Measurements from ENCODE around the gene PEPD.

PEPD gene

GRCh38 chr19:33373453-33374235, 147.9 kb downstream of the PEPD start, which contains the start of gene CEBPG:
Gene CEBPG (plus strand): TSS chr19:33373709. CDS start chr19:33379240, 5,531 bp downstream.
- Mint-ChIP-seq H3K4me3 (peak within 1 kb of the TSS; percentile 87), H3K4me1 (ENCODE audit: low read depth) (peaks cover 34% of the 10 kb centered on the region), H3K27ac (peak within 1 kb of the TSS; percentile 72), H3K27me3 (ENCODE audit: low read depth) (peaks cover 3% of the 10 kb centered on the region), H3K36me3 (ENCODE audit: low read depth) (peaks cover 11% of the 10 kb centered on the region), H3K9me3 (no peaks in the 10 kb centered on the region)

- Mint-ChIP-seq H3K4me3 (no peak overlapping the region), H3K9me3 (no peaks in the 10 kb centered on the region), H3K36me3 (ENCODE audit: low read depth) (peaks cover 7% of the 10 kb centered on the region), H3K4me1 (ENCODE audit: low read depth) (peaks cover 19% of the 10 kb centered on the region), H3K27me3 (ENCODE audit: low read depth) (peaks cover 23% of the 10 kb centered on the region), H3K27ac (no peak overlapping the region)
Observed at GRCh38 chr19:33370783-33371182, 150.8 kb downstream of the PEPD start.

- Mint-ChIP-seq H3K27ac (no peak overlapping the region), H3K27me3 (ENCODE audit: low read depth) (peaks cover 29% of the 10 kb centered on the region), H3K4me1 (ENCODE audit: low read depth) (peaks cover 5% of the 10 kb centered on the region), H3K4me3 (no peak overlapping the region), H3K36me3 (ENCODE audit: low read depth) (no peaks in the 10 kb centered on the region), H3K9me3 (no peaks in the 10 kb centered on the region)
Observed at GRCh38 chr19:33368074-33368864, 153.3 kb downstream of the PEPD start.

GRCh38 chr19:33366897-33367296, 154.7 kb downstream of the PEPD start:
- Mint-ChIP-seq H3K27me3 (ENCODE audit: low read depth) (peaks cover 32% of the 10 kb centered on the region), H3K4me3 (no peak overlapping the region), H3K27ac (no peak overlapping the region), H3K9me3 (no peaks in the 10 kb centered on the region), H3K36me3 (ENCODE audit: low read depth) (no peaks in the 10 kb centered on the region), H3K4me1 (ENCODE audit: low read depth) (no peaks in the 10 kb centered on the region)

- Mint-ChIP-seq H3K4me3 (no peak overlapping the region), H3K27ac (no peak overlapping the region), H3K9me3 (no peaks in the 10 kb centered on the region), H3K4me1 (ENCODE audit: low read depth) (no peaks in the 10 kb centered on the region), H3K36me3 (ENCODE audit: low read depth) (no peaks in the 10 kb centered on the region), H3K27me3 (ENCODE audit: low read depth) (peaks cover 32% of the 10 kb centered on the region)
Observed at GRCh38 chr19:33366127-33366526, 155.5 kb downstream of the PEPD start.

GRCh38 chr19:33365691-33366090, 155.9 kb downstream of the PEPD start:
- Mint-ChIP-seq H3K27me3 (ENCODE audit: low read depth) (peaks cover 32% of the 10 kb centered on the region), H3K9me3 (no peaks in the 10 kb centered on the region), H3K36me3 (ENCODE audit: low read depth) (no peaks in the 10 kb centered on the region), H3K4me1 (ENCODE audit: low read depth) (no peaks in the 10 kb centered on the region), H3K4me3 (no peak overlapping the region), H3K27ac (no peak overlapping the region)

- Mint-ChIP-seq H3K27ac (no peak overlapping the region), H3K36me3 (ENCODE audit: low read depth) (no peaks in the 10 kb centered on the region), H3K4me1 (ENCODE audit: low read depth) (no peaks in the 10 kb centered on the region), H3K9me3 (no peaks in the 10 kb centered on the region), H3K4me3 (no peak overlapping the region), H3K27me3 (ENCODE audit: low read depth) (peaks cover 29% of the 10 kb centered on the region)
Observed at GRCh38 chr19:33363476-33363875, 158.1 kb downstream of the PEPD start.

GRCh38 chr19:33362508-33363228, 158.9 kb downstream of the PEPD start:
- peaks cover 23% of the 10 kb centered on the region for H3K27me3 Mint-ChIP-seq (ENCODE audit: low read depth)
- no peak overlapping the region for H3K27ac Mint-ChIP-seq
- no peaks in the 10 kb centered on the region for H3K9me3 Mint-ChIP-seq
- no peaks in the 10 kb centered on the region for H3K4me1 Mint-ChIP-seq (ENCODE audit: low read depth)
- no peak overlapping the region for H3K4me3 Mint-ChIP-seq
- no peaks in the 10 kb centered on the region for H3K36me3 Mint-ChIP-seq (ENCODE audit: low read depth)

- H3K4me1 Mint-ChIP-seq (ENCODE audit: low read depth), result no peaks in the 10 kb centered on the region
- H3K36me3 Mint-ChIP-seq (ENCODE audit: low read depth), result no peaks in the 10 kb centered on the region
- H3K27ac Mint-ChIP-seq, result no peak overlapping the region
- H3K4me3 Mint-ChIP-seq, result no peak overlapping the region
- peaks cover 9% of the 10 kb centered on the region for H3K9me3 Mint-ChIP-seq
- H3K27me3 Mint-ChIP-seq (ENCODE audit: low read depth), result peaks cover 16% of the 10 kb centered on the region
Observed at GRCh38 chr19:33359581-33359980, 162.0 kb downstream of the PEPD start.

GRCh38 chr19:33358408-33358807, 163.2 kb downstream of the PEPD start:
- Mint-ChIP-seq H3K4me3 (no peak overlapping the region), H3K9me3 (peaks cover 9% of the 10 kb centered on the region), H3K4me1 (ENCODE audit: low read depth) (no peaks in the 10 kb centered on the region), H3K27ac (no peak overlapping the region), H3K36me3 (ENCODE audit: low read depth) (no peaks in the 10 kb centered on the region), H3K27me3 (ENCODE audit: low read depth) (peaks cover 11% of the 10 kb centered on the region)

- Mint-ChIP-seq H3K4me1 (ENCODE audit: low read depth) (no peaks in the 10 kb centered on the region), H3K36me3 (ENCODE audit: low read depth) (no peaks in the 10 kb centered on the region), H3K9me3 (peaks cover 9% of the 10 kb centered on the region), H3K4me3 (no peak overlapping the region), H3K27ac (no peak overlapping the region), H3K27me3 (ENCODE audit: low read depth) (peaks cover 11% of the 10 kb centered on the region)
Observed at GRCh38 chr19:33357556-33357955, 164.0 kb downstream of the PEPD start.

GRCh38 chr19:33355535-33355934, 166.1 kb downstream of the PEPD start:
- Mint-ChIP-seq H3K27me3 (ENCODE audit: low read depth) (peaks cover 7% of the 10 kb centered on the region), H3K9me3 (peaks cover 9% of the 10 kb centered on the region), H3K36me3 (ENCODE audit: low read depth) (no peaks in the 10 kb centered on the region), H3K4me1 (ENCODE audit: low read depth) (no peaks in the 10 kb centered on the region), H3K27ac (no peak overlapping the region), H3K4me3 (no peak overlapping the region)

- H3K27me3 Mint-ChIP-seq (ENCODE audit: low read depth), result peaks cover 4% of the 10 kb centered on the region
- H3K36me3 Mint-ChIP-seq (ENCODE audit: low read depth), result no peaks in the 10 kb centered on the region
- H3K27ac Mint-ChIP-seq, result no peak overlapping the region
- peaks cover 5% of the 10 kb centered on the region for H3K9me3 Mint-ChIP-seq
- no peaks in the 10 kb centered on the region for H3K4me1 Mint-ChIP-seq (ENCODE audit: low read depth)
- H3K4me3 Mint-ChIP-seq, result no peak overlapping the region
Observed at GRCh38 chr19:33350538-33351309, 170.9 kb downstream of the PEPD start.

Measured in T-helper 1 cell treated with Interleukin-12 subunit alpha and Interleukin-12 subunit beta and Interleukin-4 antibody, amounts not matched to agents 30 μg/mL and 1 μg/mL, for 36 hours (primary cell).